Central memory CD4-positive, alpha-beta T cell (primary cell): ENCODE measurements around the gene IQCN.
"Not testable (repeated sequence)": the region's sequence is repeated elsewhere in the genome, so short reads cannot be mapped to it uniquely, and the experiment has no call there.

Source experiments
- DNase-seq: peaks from one replicate; pipeline ENCODE4 v3.0.0; 2022

Gene IQCN

GRCh38 chr19:18230941-18231734 lies 43.1 kb downstream of the IQCN start:
- no peak for DNase-seq

- DNase-seq, result no peak
Observed at GRCh38 chr19:18229915-18230314, 44.3 kb downstream of the IQCN start.

- no peak for DNase-seq
Observed at GRCh38 chr19:18229474-18229873, 44.8 kb downstream of the IQCN start.

DNA sequence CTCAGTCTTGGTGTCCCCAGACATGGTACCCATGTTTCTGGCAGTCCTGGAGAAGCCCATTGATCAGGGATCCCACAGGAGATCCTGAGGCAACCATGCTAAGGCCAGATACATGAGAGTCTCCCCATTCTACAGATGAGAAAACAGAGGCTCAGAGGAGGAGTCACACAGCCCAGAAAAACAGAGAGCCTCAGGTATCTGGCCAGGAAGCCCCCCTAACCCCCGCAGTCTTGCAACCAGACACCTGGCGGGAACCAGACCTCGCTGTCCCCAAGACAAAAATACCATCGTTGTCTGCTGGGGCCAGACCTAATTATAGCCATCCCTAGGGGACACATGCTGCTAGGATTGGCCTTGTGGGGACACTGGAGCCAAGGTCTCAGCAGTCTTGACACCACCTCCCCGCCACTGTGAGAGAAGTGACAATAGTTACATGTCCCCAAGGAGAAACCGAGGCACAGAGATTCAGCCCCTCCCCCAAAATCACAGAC lies 46.4 kb downstream of the IQCN start:
- no peak for DNase-seq

- no peak for DNase-seq
Observed at GRCh38 chr19:18226956-18227780, 47.1 kb downstream of the IQCN start.

DNA sequence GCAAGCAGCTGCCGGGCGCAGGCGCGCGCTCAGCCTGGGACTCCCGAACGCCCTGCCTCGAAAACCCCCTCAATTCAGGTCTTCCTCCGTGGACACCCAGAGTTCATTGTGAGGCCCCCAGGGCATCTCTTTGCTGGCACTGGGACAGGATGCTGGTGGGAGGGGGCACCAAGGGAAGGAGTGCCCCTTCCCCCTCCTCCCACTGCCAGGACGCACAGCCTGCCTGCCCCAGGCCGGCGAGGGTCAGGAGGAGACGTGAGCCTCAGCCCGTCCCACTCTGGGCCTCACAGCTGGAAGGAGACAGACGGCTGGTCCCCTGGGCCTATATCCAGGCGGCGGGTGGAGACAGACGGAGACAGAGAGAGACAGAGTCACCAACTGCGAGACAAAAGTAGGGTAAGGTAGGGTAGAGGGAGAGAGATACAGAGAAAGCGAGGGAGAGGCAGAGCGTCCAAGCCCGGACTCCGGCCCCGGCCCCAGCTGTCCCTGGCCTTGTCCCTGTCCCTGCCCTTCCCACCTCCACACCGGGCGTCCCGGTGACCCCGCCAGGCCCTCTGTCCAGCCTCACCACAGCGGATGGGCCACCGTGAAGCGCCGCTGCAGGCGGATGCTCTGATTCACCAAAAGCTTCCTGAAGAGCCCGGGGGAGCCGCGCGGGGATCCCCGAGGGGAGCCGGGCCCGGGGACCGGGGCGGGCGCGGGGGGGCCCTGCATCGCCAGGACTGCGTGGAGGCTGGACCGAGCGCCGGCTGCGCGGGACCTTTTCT lies 48.4 kb downstream of the IQCN start, which contains the start of gene PDE4C:
PDE4C (minus strand) TSS at position 737 of the 767 bp plus-strand sequence; CDS start at position 714, 23 bp downstream.
- no peak for DNase-seq

- DNase-seq, result no peak
Observed at GRCh38 chr19:18225355-18225701, 48.9 kb downstream of the IQCN start.

DNA sequence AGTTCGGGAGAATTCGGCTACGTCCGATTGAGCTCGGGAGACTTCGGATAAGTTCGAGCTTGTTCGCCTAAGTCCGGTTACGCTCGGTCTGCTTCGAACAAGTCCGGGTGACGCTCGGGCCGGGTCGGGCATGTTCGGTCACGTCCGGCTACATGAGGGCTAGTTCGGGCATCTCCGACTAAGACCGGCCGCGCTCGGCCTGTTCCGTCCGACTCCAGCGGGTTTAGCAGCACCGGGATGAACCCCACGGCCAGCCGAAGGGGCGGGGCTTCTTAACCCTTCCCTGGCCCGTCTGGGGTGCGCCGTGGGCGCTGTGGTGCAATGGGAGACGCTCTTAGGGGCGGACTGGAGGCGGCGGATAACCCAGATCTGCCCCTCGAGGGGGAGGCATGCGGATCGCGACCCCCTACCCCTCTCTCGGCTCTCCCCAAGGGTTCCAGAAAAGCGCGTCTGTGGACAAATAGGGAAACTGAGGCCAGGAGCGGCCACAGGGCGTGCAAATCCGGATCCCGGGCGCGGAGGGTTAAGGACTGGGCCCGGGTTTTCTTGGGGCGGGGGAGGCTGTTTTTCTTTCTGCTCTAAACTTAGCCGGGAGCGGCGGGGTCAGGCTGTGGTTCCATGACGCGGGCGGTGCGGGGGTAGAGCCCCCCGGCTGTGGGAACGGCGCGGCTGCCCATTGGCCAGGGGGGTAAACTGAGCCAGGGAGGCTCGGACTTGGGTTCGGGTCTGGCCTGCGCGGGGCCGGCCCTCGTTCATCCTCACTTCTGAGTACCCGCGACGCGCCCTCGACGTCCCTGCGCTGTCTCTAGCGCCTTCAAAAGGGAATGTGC lies 49.5 kb downstream of the IQCN start:
- DNase-seq, result peak; percentile 80

GRCh38 chr19:18223860-18224524 lies 50.3 kb downstream of the IQCN start:
- DNase-seq, result no peak

DNA sequence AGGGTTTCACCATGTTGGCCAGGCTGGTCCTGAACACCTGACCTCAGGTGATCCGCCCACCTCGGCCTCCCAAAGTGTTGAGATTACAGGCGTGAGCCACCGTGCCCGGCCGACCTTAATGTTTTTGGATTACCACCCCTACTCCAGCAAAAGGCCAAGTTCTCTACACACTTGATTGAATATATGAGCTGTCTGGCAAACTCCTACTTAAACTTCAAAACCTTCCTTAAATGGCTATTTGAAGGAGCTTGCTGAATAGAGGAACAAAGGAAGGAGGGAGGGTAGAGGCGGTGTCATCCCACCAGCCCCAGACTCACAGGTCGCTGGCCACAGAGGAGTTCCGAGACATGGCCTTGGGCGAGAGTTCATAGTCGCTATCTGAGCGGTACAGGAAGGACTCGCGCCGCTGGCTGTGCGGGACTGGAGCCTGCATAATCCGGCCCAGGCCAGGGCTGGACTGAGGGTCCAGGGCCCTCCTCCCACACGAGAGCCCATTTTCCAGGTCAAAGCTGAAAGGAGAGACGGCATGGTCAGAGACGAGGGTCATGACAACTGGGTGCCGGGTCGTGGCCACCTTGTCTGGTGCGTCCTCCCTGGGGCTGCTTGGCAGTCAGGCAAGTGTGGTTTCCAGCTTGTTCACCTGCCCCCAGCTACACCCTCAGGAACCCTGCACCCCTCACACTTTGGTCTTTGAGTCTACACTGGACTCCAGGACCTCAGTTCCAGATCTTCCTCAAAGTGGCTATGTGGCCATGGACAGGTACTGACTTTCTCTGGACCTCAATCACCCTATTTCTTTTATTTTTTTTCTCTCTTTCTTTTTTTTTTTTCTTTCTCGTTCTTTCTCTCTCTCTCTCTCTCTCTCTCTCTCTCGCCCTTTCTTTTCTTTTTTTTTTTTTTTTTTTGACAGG lies 52.2 kb downstream of the IQCN start:
- no peak for DNase-seq

GRCh38 chr19:18220632-18221275 lies 53.5 kb downstream of the IQCN start:
- no peak for DNase-seq

GRCh38 chr19:18219911-18220631 lies 54.2 kb downstream of the IQCN start:
- no peak for DNase-seq

GRCh38 chr19:18218600-18218999 lies 55.7 kb downstream of the IQCN start:
- no peak for DNase-seq

DNA sequence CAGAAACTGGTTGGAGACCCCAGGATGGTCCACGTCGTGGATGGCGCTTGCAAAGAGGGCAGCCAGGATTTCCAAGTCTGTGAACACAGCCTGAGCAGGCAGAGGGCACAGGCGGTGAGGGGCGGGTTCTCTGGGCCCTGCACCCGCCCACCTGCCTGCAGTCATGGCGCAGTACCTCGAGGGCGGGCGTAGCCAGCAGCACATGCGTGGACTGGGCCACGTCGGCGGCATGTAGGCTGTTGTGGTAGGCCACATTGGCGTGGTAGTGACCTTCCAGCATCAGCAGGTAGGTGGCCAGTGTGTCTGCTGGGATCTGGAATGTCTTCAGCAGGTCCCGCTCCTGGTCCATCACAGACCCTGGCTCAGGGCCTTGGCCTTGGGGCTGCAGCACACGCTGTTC lies 56.1 kb downstream of the IQCN start:
- DNase-seq, result no peak

DNA sequence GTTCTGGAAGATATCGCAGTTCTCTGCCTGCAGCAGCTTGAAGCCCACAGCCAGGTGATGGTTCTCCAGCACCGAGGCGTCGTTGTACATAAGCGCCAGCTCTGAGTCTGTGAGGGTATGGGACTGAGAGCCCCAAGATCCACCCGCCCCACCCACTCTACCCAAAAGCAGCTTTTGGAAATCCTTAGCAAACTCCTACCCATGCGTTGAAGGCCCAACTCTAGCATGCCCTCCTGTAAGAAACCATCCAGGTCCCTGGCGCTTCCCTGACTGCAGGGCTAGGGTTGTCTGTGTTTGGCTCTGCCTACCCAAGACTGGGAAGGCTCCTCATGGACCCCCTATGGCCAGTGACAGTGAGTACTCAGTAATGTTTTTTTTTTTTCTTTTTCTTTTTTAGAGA lies 57.5 kb downstream of the IQCN start:
- DNase-seq, result no peak

- no peak for DNase-seq
Observed at GRCh38 chr19:18214779-18215433, 59.3 kb downstream of the IQCN start.

GRCh38 chr19:18211683-18212082 lies 62.6 kb downstream of the IQCN start:
- DNase-seq, result no peak

DNA sequence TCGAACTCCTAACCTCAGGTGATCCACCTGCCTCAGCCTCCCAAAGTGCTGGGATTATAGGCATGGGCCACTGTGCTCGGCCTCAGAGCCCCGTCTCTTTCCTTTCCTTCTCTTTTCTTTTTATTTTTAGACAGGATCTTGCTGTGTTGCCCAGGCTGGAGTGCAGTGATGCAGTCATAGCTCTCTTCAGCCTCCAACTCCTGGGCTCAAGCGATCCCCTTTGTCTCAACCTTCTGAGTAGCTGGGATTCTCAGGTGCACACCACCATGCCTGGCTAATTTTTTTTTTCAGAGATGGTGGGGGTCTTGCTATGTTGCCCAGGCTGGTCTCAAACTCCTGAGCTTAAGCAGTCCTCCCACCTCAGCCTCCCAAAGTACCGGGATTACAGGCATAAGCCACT lies 64.3 kb downstream of the IQCN start:
- DNase-seq, result not testable (repeated sequence)
